22Rv1 (cell line): ENCODE results near the gene VARS2.

Source experiments
- CTCF ChIP-seq: fragments of 450-650 bp; IDR thresholded peaks from 2 replicates; pipeline ENCODE4 v1.5.1; 2017; ENCODE audit warnings: mild to moderate bottlenecking
- ZFX ChIP-seq: fragments of 450-650 bp; IDR thresholded peaks from 2 replicates; pipeline ENCODE4 v1.6.1; 2017; ENCODE audit warnings: antibody characterized with exemption, borderline replicate concordance

GRCh38 chr6:30931272-30931671, 17.2 kb downstream of the VARS2 start:
- TF ChIP-seq CTCF (no peak), ZFX (no peak)
